IMR-90 (cell line): ENCODE results near the gene MOB1A. TPM values are rescaled to one million over a fixed set of nuclear protein-coding genes. Genes with fewer than 3 reads are reported as not detected.

Experiments
- ATAC-seq: fragments of 200-7000 bp; cut with Tn5 transposase; 2 replicates; pipeline ENCODE4 v1.9.1; 2020; ENCODE audit warnings: low read depth, mild to moderate bottlenecking, moderate library complexity
- BruUV-seq: library from RNA; stranded (reverse); fragments of 400-500 nt; replicated peaks from 2 replicates; lab custom pipeline; 2021; lab: Mats Ljungman, UMichigan
- CTCF ChIA-PET: fragments of 300-600 bp; formaldehyde crosslinking; extraction: SDS; loops from one replicate; lab custom pipeline; 2021; ENCODE audit warnings: antibody characterized with exemption; lab: Yijun Ruan, JAX
- POLR2A ChIA-PET: fragments of 300-600 bp; sonication (Branson Sonifier 250); formaldehyde crosslinking; loops from one replicate; lab custom pipeline; 2022; ENCODE audit warnings: antibody characterized with exemption; ENCODE audit not compliant: unreplicated experiment; lab: Charles Lee
- DNase-seq: peaks from one replicate; pipeline ENCODE4 v3.0.0; 2013
- H2AFZ ChIP-seq: replicated peaks from 2 replicates; pipeline ENCODE3; 2013; ENCODE audit warnings: low read length, mild to moderate bottlenecking; ENCODE audit not compliant: poor library complexity
- H2AK5ac ChIP-seq: 2 replicates; pipeline ENCODE4 v1.6.1; 2013; ENCODE audit warnings: low read depth, low read length, inconsistent platforms
- H2AK9ac ChIP-seq: replicated peaks from 2 replicates; pipeline ENCODE3; 2013; ENCODE audit warnings: mild to moderate bottlenecking, low read depth, low read length, moderate library complexity; ENCODE audit not compliant: poor library complexity
- H2BK120ac ChIP-seq: 2 replicates; pipeline ENCODE4 v1.6.1; 2013; ENCODE audit warnings: low read depth, low read length, inconsistent platforms
- H2BK15ac ChIP-seq: 3 replicates; pipeline ENCODE4 v1.6.1; 2013; ENCODE audit warnings: low read depth, low read length, inconsistent platforms
- H2BK20ac ChIP-seq: 2 replicates; pipeline ENCODE4 v1.6.1; 2013; ENCODE audit warnings: low read depth, mild to moderate bottlenecking, inconsistent platforms, low read length, moderate library complexity
- H2BK5ac ChIP-seq: 2 replicates; pipeline ENCODE4 v1.6.1; 2013; ENCODE audit warnings: mild to moderate bottlenecking, low read depth, low read length, inconsistent platforms; ENCODE audit not compliant: poor library complexity, severe bottlenecking
- H3K14ac ChIP-seq: replicated peaks from 2 replicates; pipeline ENCODE4 v1.6.1; 2013; ENCODE audit warnings: low read depth, low read length, inconsistent platforms
- H3K18ac ChIP-seq: 2 replicates; pipeline ENCODE4 v1.6.1; 2013; ENCODE audit warnings: low read depth, low read length, control low read depth
- H3K23ac ChIP-seq: 2 replicates; pipeline ENCODE4 v1.6.1; 2013; ENCODE audit warnings: low read depth, low read length, inconsistent platforms
- H3K27ac ChIP-seq: 2 replicates; pipeline ENCODE4 v1.5.1; 2013; ENCODE audit warnings: mild to moderate bottlenecking, control low read depth, low read length; ENCODE audit not compliant: insufficient read depth
- H3K27me3 ChIP-seq: 2 replicates; pipeline ENCODE4 v1.6.1; 2013; ENCODE audit warnings: low read length; ENCODE audit not compliant: control insufficient read depth, insufficient read depth
- H3K36me3 ChIP-seq: 2 replicates; pipeline ENCODE4 v1.6.1; 2013; ENCODE audit warnings: low read length, mixed read lengths; ENCODE audit not compliant: control insufficient read depth, insufficient read depth
- H3K4ac ChIP-seq: 2 replicates; pipeline ENCODE4 v1.6.1; 2013; ENCODE audit warnings: low read depth, low read length, inconsistent platforms
- H3K4me1 ChIP-seq: 2 replicates; pipeline ENCODE4 v1.6.1; 2013; ENCODE audit warnings: low read length, mixed read lengths; ENCODE audit not compliant: control insufficient read depth, insufficient read depth
- H3K4me2 ChIP-seq: 2 replicates; pipeline ENCODE4 v1.6.1; 2013; ENCODE audit warnings: low read depth, mild to moderate bottlenecking, control low read depth, low read length, moderate library complexity
- H3K4me3 ChIP-seq: 2 replicates; pipeline ENCODE4 v1.5.1; 2013; ENCODE audit warnings: low read depth, mild to moderate bottlenecking, control low read depth, low read length, moderate library complexity; ENCODE audit not compliant: insufficient read depth
- H3K56ac ChIP-seq: 2 replicates; pipeline ENCODE4 v1.6.1; 2013; ENCODE audit warnings: low read length, inconsistent platforms; ENCODE audit not compliant: insufficient read depth; ENCODE audit errors: extremely low read depth
- H3K79me1 ChIP-seq, 2 experiments: 2 replicates each; pipeline ENCODE4 v1.6.1; 2013; ENCODE audit warnings: low read length in 2 of 2, inconsistent platforms in 1 of 2, low read depth in 1 of 2
- H3K9ac ChIP-seq: 2 replicates; pipeline ENCODE4 v1.6.1; 2013; ENCODE audit warnings: low read depth, low read length, control low read depth
- H3K9me1 ChIP-seq: 2 replicates; pipeline ENCODE4 v1.6.1; 2013; ENCODE audit warnings: low read length, inconsistent platforms; ENCODE audit not compliant: insufficient read depth
- H3K9me3 ChIP-seq: 2 replicates; pipeline ENCODE4 v1.6.1; 2013; ENCODE audit warnings: low read length; ENCODE audit not compliant: control insufficient read depth, insufficient read depth
- H4K20me1 ChIP-seq: 2 replicates; pipeline ENCODE4 v1.6.1; 2013; ENCODE audit warnings: low read length, inconsistent platforms; ENCODE audit not compliant: insufficient read depth
- H4K5ac ChIP-seq: 2 replicates; pipeline ENCODE4 v1.6.1; 2013; ENCODE audit warnings: mild to moderate bottlenecking, low read depth, low read length, control low read depth
- H4K8ac ChIP-seq, 2 experiments: 2 replicates each; pipeline ENCODE4 v1.6.1; 2013; ENCODE audit warnings: low read depth in 2 of 2, low read length in 2 of 2, control low read depth in 1 of 2, inconsistent platforms in 1 of 2
- H4K91ac ChIP-seq: 2 replicates; pipeline ENCODE4 v1.6.1; 2013; ENCODE audit warnings: low read depth, low read length, inconsistent platforms; ENCODE audit not compliant: insufficient read depth
- CEBPB ChIP-seq: IDR thresholded peaks from 2 replicates; pipeline ENCODE4 v1.6.1; 2012; ENCODE audit warnings: low read depth, low read length, improper control_type of control experiment
- MAZ ChIP-seq: IDR thresholded peaks from 2 replicates; pipeline ENCODE4 v1.6.1; 2012; ENCODE audit warnings: low read depth, mild to moderate bottlenecking, low read length, improper control_type of control experiment, moderate library complexity, borderline replicate concordance
- NFE2L2 ChIP-seq: fragments of 150-350 bp; IDR thresholded peaks from 2 replicates; pipeline ENCODE4 v1.6.1; 2016; ENCODE audit warnings: low read depth, mild to moderate bottlenecking, low read length
- WGBS, 2 experiments: methylation state at CpG; one replicate each; pipeline versions ENCODE4 v1.1.5 to v1.1.7; 2013; ENCODE audit warnings: missing lambda C conversion rate in 2 of 2; ENCODE audit not compliant: insufficient read length in 1 of 2; ENCODE audit errors: extremely low coverage in 2 of 2; 5-methylcytosine and 5-hydroxymethylcytosine counted together
- dilution Hi-C: fragments of 300-500 bp; cut with HindIII; formaldehyde crosslinking; loops from one replicate; pipeline ENCODE4 v1.14.3; 2018; ENCODE audit warnings: low sequenced_read_pairs; ENCODE audit not compliant: unreplicated experiment
- in situ Hi-C: fragments of 300-500 bp; cut with MboI; formaldehyde crosslinking; loops from 3 replicates; pipeline ENCODE4 v1.14.3; 2019; ENCODE audit warnings: low sequenced_read_pairs, inconsistent platforms, mixed read lengths
- intact Hi-C: fragments of 100-400 bp; cut with micrococcal nuclease; formaldehyde crosslinking; loops from 2 replicates; pipeline ENCODE4 v1.10.0; 2022
- polyA plus RNA-seq, 3 experiments: library from polyadenylated mRNA; depleted of rRNA; stranded (reverse); fragments of >200 nt; gene quantifications; 2 replicates each; pipeline ENCODE4 v1.2.3, GENCODE V29; 2012; ENCODE audit warnings: low replicate concordance in 1 of 3
- total RNA-seq: library from RNA; depleted of rRNA; stranded (reverse); fragments of >200 nt; gene quantifications from 2 replicates; pipeline ENCODE4 v1.2.3, GENCODE V29; 2012

Gene MOB1A
- total and polyA plus RNA-seq, 2 of the 4 experiments (the other 2 are of a cell fraction) = 21.0 to 60.8 TPM

DNA sequence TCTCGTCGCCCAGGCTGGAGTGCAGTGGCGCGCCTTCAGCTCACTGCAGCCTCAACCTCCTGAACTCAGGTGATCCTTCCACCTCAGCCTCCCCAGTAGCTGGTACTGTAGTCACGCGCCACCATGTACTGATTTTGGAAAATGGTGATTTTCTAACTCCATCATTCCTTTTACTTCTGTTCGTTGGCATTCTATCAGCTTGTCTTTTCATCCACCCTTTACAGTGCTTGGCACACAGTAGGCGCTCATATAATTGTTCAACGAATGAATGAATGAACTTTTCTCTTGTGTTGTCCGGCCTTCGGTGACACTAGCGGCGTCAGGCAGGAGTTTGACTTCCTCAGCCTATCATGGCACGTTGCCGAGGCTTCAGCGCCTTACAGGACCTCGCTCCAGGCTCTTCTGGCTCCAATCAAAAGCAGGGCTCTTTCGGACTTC is 19.4 kb upstream of the MOB1A start:
- CTCF ChIA-PET = no interaction called here

More for the DNA sequence above, 19.4 kb upstream of the MOB1A start:
- Histone ChIP-seq H3K36me3 (0 out of 2 replicates have a peak, but pooled peaks cover 1% of the 10 kb centered on the region), H3K4ac (peak overlapping the region; percentile 60), H3K4me3 (peak overlapping the region; percentile 80), H3K9me3 (no peaks in the 10 kb centered on the region), H4K91ac (no peak overlapping the region), H3K27me3 (no peaks in the 10 kb centered on the region), H3K14ac (peak overlapping the region; percentile 26; the same call in 1 of the 2 replicates), H3K4me1 (peaks cover 5% of the 10 kb centered on the region), H3K79me1 (peaks cover 3 to 34% of the 10 kb centered on the region in 2 experiments; a peak in 3 of 4 replicates), H3K56ac (no peak overlapping the region), H3K23ac (no peak overlapping the region), H2BK5ac (peak overlapping the region; percentile 6), H4K8ac (peak overlapping the region; percentile 25 to 85), H4K5ac (no peak overlapping the region), H3K18ac (no peak overlapping the region), H3K9ac (no peak overlapping the region), H3K9me1 (peaks cover 13% of the 10 kb centered on the region), H4K20me1 (peaks cover 38% of the 10 kb centered on the region), H2BK120ac (no peak overlapping the region), H3K4me2 (peak overlapping the region; percentile 63), H2AFZ (peak overlapping the region; percentile 97), H2BK15ac (0 out of 3 replicates have a peak overlapping the region, but pooled peaks have one; percentile 5), H2AK5ac (no peak overlapping the region), H2BK20ac (0 out of 2 replicates have a peak overlapping the region, but pooled peaks have one; percentile 32), H3K27ac (peak overlapping the region; percentile 1; the same call in 1 of the 2 replicates), H2AK9ac (peak overlapping the region; percentile 98)
- BruUV-seq = no TSS peak
- POLR2A ChIA-PET = no interaction called here
- 4% methylated on average over 6 of the region's 18 CpGs; no CpG with 5 or more reads in 1 of the 2 experiments for WGBS, 2 experiments
- in situ Hi-C loops (no loop called here), dilution Hi-C loops (no loop called here), intact Hi-C loops (loop anchor here (1.0 kb wide), 1 partner anchor 20 kb away; the partner anchor contains the start of gene MOB1A)
- TF ChIP-seq MAZ = no peak
- no peak for TF ChIP-seq CEBPB
- TF ChIP-seq NFE2L2 = no peak
- DNase-seq (no peak), ATAC-seq (no peak)
